CD4-positive, alpha-beta T cell treated with Interleukin-17A for 4 hours (primary cell): ENCODE results near the gene DAAM1.

Source experiments
- DNase-seq: peaks from one replicate; pipeline ENCODE4 v3.0.0-alpha.2; 2020; ENCODE audit warnings: mixed read lengths

Gene DAAM1

DNA sequence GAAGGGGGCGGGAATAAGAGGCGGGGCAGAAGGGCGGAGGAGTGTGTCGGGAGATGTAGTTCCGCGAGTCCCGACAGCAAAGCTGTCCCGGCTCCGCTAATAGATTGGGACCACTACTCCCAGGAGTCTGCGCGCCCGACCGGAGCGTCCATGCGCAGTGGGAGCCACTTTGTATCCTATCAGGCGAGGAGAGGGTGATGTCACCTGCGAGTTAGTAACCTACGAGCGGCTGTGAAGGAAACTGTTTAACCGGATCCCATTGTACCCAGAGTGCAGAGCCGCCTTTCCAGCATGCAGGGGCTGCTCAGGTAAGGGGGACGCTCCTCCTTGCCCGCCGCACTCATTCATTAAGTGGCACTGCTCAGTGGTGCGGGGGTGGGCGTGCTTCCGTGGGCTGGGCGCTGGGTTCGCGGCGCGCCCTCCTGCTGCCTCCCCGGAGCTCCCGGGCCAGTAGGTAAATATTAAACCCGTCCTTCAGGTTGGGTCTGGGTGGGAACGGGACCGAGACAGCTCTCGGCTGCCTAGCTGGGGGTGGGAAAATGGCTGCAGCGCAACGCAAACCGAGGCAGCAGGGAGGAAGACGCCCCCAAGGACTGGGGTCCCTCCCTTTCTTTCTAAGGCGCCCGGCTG, at the start of gene DAAM1:
Gene DAAM1, plus strand, starts transcription at position 207 of the 630 bp plus-strand sequence. CDS start 74,811 bp downstream, outside the sequence.
- peak; percentile 97 for DNase-seq

DNA sequence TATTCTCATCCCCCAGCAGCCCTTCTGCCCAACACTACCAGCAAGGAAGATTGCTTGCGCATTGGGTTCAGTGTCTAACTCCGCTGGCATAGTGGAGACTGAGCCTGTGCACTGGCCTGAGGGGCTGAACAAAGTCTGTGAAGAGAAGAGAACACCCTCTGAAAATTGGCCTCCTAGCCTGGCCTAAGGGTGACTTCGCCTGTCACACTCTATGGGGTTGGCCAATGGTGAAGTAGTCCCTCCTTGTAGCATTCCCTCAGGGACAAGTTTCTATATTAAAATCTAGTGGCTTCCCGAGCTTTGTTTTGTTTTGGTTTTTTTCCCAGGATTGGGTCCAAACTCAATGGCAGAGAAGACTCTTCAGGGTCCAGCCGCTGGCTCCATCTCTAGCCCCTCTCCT, 49.1 kb upstream of the DAAM1 start:
- no peak for DNase-seq

DNA sequence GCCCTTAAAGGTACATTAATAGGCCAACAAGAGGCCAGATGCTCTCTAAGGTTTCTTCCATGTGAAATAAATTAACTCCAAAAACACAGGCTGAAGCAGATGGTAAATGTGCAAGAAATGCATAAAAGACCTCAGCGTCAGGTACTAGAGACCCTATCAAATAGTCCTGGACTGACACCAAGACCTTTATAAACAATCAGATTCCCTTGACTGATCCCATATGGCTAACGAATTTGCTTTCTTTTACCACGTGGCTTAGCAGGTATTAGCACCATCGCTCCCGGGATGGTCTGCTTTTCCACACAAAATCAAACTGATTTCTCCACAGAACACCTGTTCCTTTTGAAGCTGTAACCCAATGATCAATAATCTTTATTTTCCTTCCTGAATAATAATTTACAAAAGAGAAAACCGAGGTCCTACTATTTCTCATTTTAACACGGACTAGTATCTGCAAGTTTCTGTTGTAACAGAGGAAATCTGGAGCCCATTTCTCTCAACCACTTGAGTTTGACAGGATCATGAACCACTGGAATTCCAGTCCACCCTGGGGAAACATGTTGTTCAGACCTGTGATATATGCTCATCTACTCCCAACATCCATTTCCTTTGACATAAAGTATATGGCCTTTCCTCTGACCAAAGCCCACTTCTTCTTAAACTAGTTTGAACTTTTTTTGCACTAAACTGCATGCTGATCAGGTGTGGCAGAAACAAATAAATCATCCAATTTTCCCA, 48.2 kb upstream of the DAAM1 start:
- no peak for DNase-seq

DNA sequence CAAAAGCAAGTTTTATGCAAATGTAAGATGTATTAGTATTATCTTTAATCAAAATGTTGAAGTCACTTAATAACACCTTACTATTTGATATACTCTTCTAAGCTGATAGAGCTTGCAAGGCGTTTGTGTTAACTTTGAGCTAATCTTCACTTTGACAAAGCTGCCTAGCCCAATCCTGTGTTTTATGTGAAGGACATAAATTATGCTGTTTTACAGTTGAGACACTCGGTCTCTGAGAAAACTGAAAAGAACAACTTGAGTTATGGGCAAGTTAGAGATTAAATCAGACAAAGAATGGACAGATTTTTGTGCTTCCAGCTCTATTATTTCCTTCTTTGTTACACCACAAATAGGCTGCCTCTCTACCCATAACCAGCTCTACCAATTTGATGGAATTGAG, 42.0 kb upstream of the DAAM1 start:
- DNase-seq = no peak

DNA sequence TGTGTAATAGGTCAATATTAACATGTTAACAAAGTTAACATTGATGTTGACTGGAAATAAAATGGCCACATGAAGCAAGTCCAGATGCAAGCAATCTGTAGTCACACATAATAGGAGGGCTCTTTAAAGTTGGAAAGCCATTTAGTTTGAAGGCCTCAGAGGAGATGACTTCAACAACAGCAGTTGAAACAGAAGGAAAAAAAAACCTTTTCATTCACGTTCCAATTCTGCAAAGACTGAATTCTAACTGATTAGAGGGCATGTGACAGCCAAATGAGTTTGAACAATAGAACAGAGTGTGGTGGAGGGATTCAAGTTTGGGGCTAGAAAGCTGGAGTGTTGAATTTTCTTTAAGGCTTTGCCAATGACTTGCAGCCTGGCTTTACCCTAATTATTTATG, 41.5 kb upstream of the DAAM1 start:
- no peak for DNase-seq

DNA sequence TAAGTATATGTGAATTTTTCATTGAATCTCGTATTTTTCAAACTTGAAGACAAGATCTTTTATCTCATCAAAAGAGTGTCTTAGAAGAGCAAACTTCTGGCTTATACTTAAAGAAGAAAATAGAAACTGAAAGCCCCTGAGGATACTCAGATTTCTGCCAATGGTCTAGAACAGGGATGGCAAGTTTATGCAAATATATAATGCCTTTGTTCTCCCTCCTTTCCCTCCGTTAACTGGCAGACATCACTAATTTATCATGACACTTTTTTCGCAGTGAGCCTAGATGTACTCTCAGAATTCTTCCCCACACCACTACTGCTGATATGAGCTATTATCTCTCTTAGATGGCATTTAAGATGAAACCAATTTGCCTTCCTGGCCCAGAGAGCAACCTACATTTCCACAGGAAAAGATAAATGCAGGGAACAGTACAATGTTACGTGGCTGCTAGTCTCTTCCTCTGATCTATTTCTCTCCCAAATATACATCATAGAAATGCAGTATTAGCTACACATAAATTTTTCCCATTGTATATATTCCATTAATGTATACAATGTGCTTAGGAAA, 40.0 kb upstream of the DAAM1 start:
- no peak for DNase-seq

DNA sequence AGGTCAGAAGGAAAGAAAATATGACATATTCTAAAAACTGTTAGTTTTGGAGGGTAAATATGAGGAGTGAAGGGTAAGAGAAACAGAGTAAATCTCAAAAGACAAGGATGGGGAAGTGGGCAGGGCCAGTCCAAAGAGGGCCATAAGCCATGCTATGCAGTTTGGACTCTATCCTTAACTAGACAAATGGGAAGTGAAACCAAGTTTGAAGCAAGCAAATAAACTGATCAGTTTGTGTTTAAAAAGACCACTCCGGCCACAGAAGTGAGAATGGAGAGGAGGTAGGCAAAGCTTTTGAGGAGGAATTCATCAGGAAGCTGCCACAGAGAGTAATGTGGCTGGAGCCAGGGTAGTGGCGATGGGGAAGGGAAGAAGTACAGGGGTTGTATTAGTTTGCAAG, 37.5 kb upstream of the DAAM1 start:
- DNase-seq = no peak

DNA sequence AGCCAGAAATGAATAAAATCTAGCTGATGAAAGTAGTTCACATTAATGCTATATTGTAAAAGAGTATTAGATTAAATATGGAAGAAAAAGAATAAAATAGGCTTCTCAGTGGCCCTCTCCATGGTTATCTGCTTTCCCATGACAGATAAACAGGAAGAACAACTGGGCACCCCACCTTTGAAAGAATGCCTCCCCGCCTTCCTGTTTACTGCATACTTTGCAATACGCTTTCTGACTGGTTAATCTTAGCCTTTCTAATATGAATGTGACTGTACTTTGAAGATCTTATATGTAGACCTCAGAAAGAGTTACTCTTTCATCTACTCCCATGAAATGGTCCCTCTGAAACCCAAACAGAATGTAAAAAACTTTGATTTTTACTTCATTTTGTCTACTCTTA, 34.1 kb upstream of the DAAM1 start:
- DNase-seq = peak; percentile 30

DNA sequence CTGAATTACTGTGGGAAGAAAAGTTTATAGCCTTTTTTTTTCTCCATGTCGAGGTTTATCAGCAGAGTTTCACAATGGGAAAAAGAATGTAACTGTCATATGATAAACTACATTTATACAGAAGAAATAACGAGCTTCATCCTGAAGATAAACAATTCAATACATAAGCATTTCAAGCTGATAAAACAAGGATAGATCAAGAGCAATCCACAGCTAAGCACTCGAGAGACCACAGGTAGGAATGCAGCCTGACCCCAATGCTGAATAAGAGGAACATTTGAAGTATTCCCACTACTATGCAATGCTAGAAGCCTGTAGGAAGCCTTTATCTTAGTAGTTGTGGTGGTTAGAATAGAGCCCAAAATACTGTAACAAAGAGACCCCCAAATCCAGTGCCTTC, 32.6 kb upstream of the DAAM1 start:
- DNase-seq = no peak

DNA sequence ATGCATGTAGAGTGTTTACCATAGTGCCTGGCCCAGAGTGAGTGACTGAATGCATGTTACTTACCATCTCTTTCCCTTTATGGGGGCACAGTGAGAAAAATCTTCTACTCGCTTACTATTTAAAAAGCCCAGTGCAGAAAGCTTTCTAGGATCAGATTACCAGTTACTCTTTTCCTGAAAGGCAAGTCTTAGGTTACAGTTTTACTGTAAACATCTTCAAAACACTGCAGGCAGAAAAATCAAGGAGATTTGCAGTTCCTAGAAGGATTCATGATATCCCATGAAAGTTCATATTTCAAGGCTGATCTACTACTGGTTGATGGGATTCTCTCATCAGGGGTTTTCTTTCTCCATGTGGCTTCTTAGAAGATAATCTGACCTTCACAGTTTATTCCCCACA, 29.3 kb upstream of the DAAM1 start:
- no peak for DNase-seq

DNA sequence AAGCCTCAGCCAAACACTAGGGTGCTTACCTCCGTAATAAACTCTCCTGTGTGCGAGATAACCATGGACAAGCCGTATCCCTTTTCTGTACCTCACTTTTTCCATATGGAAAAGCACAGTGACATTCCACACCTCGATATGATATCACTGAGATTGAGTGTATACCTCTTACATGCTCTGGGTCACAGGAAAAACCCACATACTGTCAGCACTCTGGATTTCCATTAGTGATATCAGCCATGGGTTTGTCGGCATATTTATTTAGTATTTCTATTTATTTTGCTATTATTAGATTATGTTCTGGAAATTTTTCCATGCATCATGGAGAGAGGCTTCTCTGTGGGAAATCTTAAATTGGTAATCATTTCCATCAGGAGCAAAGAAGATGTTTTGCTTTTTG, 28.0 kb upstream of the DAAM1 start:
- DNase-seq = no peak

DNA sequence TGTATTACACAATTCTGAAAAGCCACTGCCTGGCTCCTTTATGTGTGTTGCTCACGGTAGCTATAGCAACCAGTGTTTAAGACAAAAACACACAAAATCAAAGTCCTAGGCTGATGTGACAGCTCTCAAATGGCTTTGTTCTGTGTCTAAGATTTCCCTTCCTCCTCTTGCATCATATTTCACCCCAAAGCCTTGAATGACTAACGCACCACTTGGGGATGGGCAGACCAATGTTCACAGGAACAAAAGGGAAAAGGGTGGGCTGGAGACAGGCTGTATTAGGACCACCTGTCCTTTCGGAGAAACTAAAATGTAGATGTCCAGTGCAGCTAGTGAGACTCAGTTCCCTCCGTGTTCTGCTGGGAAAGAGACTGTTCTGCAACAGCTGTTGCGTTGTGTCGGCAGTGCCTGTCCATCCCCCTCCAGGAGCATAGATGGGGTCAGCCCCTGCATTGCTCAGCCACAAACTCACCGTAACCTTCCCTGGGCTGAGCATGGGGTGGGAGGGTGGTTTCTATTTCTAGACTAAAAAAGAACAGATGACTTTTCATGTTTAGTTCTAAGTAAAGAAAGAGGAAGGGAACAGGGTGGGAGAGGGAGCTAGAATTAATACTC, 26.8 kb upstream of the DAAM1 start:
- no peak for DNase-seq

DNA sequence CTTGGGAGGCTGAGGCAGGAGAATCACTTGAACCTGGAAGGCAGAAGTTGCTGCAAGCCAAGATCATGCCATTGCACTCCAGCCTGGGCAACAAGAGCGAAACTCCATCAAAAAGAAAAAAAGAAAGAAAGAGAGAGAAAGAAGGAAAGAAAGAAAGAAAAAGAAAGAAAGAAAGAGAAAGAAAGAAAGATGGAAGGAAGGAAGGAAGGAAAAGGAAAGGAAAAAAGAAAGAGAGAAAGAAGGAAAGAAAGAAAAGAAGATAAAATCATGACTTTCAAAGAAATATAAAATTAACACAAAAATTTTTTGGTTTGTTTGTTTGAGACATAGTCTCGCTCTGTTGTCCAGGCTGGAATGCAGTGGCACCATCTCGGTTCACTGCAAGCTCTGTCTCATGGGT, 22.2 kb upstream of the DAAM1 start:
- no peak for DNase-seq

DNA sequence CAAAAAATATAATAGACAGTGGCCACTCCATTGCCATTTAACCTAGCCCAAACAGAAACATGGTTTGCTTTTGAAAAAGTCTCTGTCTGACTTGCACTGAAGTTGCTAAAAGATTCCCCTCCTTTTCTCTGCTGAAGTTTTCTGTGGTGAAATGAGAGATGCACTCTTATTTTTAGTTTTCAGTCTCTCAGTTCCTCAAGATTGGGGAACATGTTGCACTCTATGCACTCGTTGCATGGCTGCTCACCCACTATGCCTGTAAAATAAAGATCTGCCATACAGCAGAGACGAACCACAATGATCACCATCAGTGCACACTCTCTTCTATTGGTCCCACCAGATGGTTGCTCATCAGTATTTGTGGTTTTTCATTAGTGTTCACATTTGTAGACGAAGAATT, 13.1 kb upstream of the DAAM1 start:
- no peak for DNase-seq

DNA sequence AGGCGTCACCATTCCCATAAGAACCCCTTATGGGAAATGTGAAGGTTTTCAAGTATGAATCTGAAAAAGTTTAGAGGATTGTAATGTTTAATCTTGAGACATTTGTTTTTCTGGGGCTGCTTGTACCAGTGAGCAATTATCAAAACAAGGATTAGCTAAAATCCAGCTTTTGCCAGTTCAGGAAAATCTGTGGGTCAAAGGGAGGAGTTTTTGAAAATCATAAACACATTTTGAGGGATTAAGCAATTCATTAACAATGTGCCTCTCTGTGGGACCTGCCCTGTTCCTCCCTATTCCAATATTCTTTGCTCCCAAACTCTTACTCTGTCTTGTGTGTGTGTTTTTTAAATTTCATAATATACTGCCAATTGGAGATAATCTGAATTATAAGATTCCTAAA, 11.7 kb upstream of the DAAM1 start:
- no peak for DNase-seq

DNA sequence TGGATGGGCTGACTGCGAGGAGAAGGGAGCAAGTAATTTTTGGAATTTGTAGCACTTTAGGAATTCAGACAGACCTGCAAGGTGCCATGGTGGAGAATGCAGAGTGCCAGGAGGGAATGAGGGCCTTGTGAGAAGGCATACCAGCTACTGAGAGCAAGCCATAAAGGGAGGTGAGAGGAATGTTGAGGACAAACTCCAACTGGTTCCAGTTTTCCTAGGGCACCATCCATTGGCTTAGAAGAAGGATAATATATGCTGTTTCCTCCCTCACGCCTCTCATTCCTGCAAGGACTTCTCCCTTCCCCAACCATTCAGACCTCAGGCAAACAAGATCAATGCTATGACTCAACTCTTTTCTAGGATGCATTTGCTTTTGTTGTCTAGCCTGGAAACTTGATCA, 11.2 kb upstream of the DAAM1 start:
- DNase-seq = no peak

DNA sequence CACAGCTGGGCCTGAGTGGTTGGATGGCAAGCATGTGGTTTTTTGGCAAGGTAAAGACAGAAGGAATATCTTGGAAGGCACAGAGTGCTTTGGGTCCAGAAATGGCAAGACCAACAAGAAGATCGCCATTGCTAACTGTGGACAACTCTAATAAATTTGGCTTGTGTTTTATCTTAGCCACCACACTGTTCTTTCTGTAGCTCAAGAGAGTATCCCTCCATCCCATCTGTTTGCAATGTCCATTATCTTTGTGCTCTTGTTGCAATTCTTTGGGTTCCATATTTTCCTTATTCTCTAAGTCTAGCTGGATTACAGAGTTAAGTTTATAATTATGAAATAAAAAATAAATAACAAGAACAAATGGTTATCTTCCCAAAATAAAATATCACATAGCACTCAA, 6.7 kb upstream of the DAAM1 start:
- no peak for DNase-seq

DNA sequence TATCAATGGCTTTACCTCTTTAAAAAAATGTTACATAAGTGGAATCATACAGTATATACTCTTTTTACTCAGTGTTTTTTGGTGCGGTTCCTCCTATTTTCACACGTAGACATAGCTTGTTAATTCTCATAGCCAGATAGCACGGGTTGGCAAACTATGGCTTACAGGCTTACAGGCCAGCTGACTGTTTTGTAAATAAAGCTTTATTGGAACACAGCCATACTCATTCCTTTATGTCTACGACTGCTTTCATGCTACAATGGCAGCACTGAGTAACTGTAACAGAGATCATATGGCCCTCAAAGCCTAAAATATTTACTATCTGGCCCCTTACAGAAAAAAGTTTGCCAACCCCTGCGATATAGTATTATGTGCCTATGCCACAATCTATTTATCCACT, 5.8 kb upstream of the DAAM1 start:
- no peak for DNase-seq

DNA sequence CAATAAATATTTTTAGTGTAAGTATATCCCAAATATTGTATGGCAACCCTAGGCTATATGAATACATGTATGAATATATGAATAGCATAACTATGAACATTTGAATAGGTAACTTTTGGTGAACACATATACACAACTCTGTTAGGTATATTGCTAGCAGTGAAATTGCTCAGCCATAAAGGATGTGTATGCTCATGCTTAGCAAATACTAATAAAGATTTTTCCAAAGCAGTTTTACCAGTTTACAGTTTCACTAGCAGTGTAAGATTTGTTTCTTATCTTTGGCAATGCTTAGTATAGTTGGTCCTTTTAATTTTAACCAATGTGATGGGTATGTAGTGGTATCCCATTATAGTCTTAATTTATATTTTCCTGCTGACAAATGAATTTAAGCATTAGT, 5.3 kb upstream of the DAAM1 start:
- DNase-seq = no peak

DNA sequence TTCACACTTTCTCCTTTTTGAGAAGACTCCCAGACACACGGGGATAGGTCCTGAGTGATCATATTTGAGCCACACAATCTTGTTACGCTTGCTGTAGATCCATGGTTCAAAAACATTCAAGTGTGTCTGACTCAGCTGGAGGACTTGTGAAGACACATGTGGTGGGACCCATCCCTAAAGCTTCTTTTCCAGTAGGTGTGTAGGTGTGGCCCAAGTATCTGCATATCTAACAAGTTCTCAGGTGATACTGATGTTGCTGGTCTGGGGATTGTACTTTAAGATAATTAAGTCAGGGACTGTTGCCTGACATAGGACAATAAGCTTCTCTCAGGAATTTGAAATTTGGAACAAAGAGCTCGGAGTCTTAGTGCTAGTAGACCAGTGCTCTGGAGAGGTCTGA, 4.1 kb upstream of the DAAM1 start:
- DNase-seq = no peak

DNA sequence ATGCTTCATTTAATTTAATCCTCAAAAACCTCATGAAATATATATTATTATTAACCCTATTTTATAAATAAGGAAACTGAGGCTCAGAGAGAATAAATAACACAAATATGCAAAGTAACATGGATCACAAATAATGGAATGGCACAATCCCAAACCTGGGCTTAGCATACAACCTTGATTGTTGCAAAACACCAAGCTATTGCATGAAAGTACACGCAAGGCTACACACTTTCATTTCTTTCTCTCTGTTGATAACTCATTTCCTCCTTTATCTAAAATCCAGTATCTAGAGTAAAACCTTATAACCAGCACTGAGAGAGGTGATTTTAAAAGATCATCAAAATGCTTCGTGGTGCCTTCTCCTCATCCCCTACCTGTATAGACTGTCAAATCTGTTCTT, 2.8 kb upstream of the DAAM1 start:
- no peak for DNase-seq

DNA sequence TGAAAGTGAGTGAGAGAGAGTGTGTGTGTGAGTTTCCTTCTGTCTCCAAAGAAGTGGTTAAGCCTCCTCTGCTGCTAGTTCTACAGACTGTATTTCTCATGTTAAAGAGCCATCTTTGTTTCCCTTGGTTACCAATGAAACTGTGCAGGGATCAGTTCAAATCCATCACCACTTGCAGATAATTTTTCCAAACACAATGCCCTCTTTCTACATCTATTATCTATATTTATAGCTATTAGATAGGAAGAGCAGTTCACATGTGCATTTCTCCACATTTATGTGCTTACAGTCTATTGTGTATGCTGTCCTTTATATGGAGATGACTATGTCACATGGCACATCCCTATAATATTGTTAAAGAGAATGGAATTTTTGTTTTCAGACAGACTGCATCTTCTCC, 2.2 kb upstream of the DAAM1 start:
- DNase-seq = no peak

DNA sequence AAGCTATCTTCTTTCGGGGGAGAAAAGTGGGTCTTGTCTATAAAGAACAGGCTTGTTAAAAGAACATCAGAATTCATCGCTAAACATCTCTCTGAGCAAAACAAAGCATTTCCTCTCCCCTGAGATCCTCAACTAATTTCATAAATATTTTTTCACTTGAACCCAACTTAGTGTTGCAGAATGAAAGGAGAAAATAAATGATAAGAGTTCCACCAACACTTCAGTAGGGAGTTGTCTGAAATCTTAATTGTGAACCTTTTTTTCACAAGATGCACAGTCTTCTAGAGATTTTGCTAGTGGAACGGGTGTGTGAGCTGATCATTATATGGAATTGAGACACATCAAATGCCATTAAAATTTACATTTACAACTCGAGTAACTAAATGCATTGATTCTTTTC, 1.3 kb upstream of the DAAM1 start:
- DNase-seq = no peak

DNA sequence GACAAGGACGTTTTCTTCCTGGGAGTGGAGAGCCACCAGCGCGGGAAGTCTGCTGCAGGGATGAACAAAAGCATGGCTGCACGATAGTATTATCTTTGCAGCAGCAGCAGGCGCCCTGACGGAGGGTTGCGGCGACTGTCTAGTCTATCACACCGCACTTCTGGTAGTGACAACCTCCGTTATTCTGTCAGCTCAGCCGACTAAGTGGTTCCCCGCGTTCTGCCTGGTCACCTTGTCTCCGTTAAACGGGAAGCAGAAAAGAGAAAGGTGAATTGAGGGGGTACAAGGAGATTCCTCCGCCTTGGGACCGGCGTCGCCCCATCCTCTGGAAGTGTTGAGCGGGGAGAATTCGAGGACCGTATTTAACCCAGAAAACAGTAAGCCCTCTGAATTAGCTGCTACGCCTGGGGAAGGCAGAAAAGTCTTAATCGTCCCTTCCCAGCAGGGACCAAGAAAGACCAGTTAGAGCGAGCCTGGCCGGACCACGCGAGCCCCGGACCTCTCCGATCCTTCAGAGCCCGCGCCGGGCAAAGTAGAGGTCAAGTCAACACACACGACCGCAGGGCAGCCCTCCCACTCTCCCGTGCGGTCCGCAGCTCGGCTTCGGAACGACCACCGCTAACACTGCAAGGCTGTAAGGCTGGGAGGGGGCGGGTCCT, 536 bp upstream of the DAAM1 start:
- DNase-seq = peak; percentile 57
